Esophagus muscularis mucosa (tissue), 4 donors: ENCODE results near the gene UBAC1.

Source experiments
- EP300 ChIP-seq: sonication (generic); formaldehyde crosslinking; IDR thresholded peaks from one replicate; pipeline ENCODE4 v1.6.1; 2017; ENCODE audit warnings: antibody characterized with exemption
- POLR2A ChIP-seq: fragments of 450-650 bp; IDR thresholded peaks from one replicate; pipeline ENCODE4 v1.6.1; 2017; ENCODE audit warnings: antibody characterized with exemption, moderate library complexity, mild to moderate bottlenecking, low read depth
- TF ChIP-seq, protein P1 (sequence below), 3 experiments: fragments of 200-600 bp in 2 of 3; fragments of 450-650 bp in 1 of 3; sonication (generic) in 2 of 3; IDR thresholded peaks; one replicate each; pipeline ENCODE4 v1.5.1; 2017 to 2019; ENCODE audit warnings: antibody characterized with exemption in 3 of 3, mild to moderate bottlenecking in 2 of 3, moderate library complexity in 1 of 3

- TF ChIP-seq POLR2A (no peak), EP300 (no peak)
- TF ChIP-seq, protein P1, sequence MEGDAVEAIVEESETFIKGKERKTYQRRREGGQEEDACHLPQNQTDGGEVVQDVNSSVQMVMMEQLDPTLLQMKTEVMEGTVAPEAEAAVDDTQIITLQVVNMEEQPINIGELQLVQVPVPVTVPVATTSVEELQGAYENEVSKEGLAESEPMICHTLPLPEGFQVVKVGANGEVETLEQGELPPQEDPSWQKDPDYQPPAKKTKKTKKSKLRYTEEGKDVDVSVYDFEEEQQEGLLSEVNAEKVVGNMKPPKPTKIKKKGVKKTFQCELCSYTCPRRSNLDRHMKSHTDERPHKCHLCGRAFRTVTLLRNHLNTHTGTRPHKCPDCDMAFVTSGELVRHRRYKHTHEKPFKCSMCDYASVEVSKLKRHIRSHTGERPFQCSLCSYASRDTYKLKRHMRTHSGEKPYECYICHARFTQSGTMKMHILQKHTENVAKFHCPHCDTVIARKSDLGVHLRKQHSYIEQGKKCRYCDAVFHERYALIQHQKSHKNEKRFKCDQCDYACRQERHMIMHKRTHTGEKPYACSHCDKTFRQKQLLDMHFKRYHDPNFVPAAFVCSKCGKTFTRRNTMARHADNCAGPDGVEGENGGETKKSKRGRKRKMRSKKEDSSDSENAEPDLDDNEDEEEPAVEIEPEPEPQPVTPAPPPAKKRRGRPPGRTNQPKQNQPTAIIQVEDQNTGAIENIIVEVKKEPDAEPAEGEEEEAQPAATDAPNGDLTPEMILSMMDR (IDR thresholded peaks at IDR 0.05), result no peak
Measured at GRCh38 chr9:135971892-135972291, 10.7 kb upstream of the UBAC1 start.
